Measurements from ENCODE around the gene LCLAT1. TPM values are rescaled to one million over a fixed set of nuclear protein-coding genes. Genes with fewer than 3 reads are reported as not detected.

LCLAT1 gene
- total RNA-seq, 1 experiment from 2014 or later: 36.0 TPM

DNA sequence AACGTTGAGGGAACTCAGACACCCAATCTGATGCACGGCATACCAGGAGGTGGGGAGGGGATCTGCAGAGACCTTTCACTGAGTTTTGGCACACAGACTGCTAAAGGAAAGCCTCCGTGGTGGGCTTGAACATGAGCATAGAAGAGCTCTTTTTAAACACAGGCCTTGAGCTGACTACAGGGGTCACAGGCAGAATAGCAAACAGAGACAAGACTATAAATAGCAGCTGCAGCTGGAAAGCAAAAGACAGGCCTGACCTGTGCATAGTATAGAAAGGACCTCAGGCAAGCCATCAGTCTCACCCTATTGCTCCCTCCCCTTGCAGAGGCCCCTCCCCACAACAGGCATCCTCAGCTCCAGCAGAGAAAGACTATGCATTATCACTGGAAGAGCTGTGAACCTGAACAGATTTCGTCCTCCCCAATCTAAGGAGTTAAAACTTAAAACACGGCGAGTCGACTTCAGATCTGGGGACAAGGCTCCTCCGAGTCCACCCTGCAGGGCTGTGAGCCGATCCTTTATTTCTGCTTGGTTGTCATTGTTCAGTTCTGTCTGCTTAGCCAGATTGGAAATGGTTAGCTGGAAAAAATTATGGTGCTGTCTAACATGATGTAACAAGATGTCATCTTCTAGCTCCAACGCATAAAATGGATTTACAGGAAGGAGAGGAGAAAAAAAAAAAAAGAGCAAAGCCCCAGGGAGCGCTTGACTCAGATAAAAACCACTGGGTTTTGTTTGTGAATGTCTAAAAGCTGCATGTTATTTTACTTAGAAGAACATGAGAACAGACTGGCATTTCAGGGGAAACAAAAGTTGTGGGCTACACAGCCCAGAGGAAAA is 25.2 kb upstream of the LCLAT1 start:
- H3K27me3 ChIP-seq (ENCODE audit: control insufficient read depth, insufficient read depth, low read length): no peaks in the 10 kb centered on the region
- 0 out of 2 replicates have a peak, but pooled peaks have one; percentile 30 for ATAC-seq
- no TSS peak for BruUV-seq (replicated peaks)
- POLR2A ChIA-PET: no interaction called here
- intact Hi-C loops (cut with micrococcal nuclease; ENCODE audit: unreplicated experiment): no loop called here
- in situ Hi-C loops (cut with HindIII; ENCODE audit: low pct_unique_long_range_greater_than_20kb, low sequenced_read_pairs): no loop called here
- DNase-seq (ENCODE audit: low read depth, low spot score): no peak
- H3K9me3 ChIP-seq (ENCODE audit: control insufficient read depth, insufficient read depth, low read depth, low read length): no peaks in the 10 kb centered on the region
- no peaks in the 10 kb centered on the region for H3K36me3 ChIP-seq (ENCODE audit: control insufficient read depth, insufficient read depth, low read length)
- H3K4me1 ChIP-seq (ENCODE audit: control insufficient read depth, insufficient read depth, low read length): 0 out of 2 replicates have a peak, but pooled peaks cover 5% of the 10 kb centered on the region
- CTCF ChIA-PET: interaction anchor here (0.6 kb wide), 1 partner anchor 161 kb away, joined by 13 read pairs; no protein-coding TSS in a partner anchor
- TF ChIP-seq, protein P1, sequence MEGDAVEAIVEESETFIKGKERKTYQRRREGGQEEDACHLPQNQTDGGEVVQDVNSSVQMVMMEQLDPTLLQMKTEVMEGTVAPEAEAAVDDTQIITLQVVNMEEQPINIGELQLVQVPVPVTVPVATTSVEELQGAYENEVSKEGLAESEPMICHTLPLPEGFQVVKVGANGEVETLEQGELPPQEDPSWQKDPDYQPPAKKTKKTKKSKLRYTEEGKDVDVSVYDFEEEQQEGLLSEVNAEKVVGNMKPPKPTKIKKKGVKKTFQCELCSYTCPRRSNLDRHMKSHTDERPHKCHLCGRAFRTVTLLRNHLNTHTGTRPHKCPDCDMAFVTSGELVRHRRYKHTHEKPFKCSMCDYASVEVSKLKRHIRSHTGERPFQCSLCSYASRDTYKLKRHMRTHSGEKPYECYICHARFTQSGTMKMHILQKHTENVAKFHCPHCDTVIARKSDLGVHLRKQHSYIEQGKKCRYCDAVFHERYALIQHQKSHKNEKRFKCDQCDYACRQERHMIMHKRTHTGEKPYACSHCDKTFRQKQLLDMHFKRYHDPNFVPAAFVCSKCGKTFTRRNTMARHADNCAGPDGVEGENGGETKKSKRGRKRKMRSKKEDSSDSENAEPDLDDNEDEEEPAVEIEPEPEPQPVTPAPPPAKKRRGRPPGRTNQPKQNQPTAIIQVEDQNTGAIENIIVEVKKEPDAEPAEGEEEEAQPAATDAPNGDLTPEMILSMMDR (IDR thresholded peaks at IDR 0.05): no peak
- no peak for TF ChIP-seq TCF7L2 (IDR thresholded peaks at IDR 0.05; ENCODE audit: low read depth, low read length)
- no peak for TF ChIP-seq SIN3A (IDR thresholded peaks at IDR 0.05; ENCODE audit: borderline replicate concordance, insufficient read depth, low read depth, low read length)
- TF ChIP-seq, protein P2, sequence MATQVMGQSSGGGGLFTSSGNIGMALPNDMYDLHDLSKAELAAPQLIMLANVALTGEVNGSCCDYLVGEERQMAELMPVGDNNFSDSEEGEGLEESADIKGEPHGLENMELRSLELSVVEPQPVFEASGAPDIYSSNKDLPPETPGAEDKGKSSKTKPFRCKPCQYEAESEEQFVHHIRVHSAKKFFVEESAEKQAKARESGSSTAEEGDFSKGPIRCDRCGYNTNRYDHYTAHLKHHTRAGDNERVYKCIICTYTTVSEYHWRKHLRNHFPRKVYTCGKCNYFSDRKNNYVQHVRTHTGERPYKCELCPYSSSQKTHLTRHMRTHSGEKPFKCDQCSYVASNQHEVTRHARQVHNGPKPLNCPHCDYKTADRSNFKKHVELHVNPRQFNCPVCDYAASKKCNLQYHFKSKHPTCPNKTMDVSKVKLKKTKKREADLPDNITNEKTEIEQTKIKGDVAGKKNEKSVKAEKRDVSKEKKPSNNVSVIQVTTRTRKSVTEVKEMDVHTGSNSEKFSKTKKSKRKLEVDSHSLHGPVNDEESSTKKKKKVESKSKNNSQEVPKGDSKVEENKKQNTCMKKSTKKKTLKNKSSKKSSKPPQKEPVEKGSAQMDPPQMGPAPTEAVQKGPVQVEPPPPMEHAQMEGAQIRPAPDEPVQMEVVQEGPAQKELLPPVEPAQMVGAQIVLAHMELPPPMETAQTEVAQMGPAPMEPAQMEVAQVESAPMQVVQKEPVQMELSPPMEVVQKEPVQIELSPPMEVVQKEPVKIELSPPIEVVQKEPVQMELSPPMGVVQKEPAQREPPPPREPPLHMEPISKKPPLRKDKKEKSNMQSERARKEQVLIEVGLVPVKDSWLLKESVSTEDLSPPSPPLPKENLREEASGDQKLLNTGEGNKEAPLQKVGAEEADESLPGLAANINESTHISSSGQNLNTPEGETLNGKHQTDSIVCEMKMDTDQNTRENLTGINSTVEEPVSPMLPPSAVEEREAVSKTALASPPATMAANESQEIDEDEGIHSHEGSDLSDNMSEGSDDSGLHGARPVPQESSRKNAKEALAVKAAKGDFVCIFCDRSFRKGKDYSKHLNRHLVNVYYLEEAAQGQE (IDR thresholded peaks at IDR 0.05; ENCODE audit: insufficient read depth in 1 of 2, low read depth in 2 of 2, low read length in 1 of 2): no peak
- TF ChIP-seq POLR2AphosphoS5 (IDR thresholded peaks at IDR 0.05; ENCODE audit: low read depth, low read length): no peak
- H3K4me3 ChIP-seq (ENCODE audit: low read depth in 2 of 2, low read length in 2 of 2): no peak overlapping the region
- no peak overlapping the region for H3K27ac ChIP-seq (ENCODE audit: low read length)

DNA sequence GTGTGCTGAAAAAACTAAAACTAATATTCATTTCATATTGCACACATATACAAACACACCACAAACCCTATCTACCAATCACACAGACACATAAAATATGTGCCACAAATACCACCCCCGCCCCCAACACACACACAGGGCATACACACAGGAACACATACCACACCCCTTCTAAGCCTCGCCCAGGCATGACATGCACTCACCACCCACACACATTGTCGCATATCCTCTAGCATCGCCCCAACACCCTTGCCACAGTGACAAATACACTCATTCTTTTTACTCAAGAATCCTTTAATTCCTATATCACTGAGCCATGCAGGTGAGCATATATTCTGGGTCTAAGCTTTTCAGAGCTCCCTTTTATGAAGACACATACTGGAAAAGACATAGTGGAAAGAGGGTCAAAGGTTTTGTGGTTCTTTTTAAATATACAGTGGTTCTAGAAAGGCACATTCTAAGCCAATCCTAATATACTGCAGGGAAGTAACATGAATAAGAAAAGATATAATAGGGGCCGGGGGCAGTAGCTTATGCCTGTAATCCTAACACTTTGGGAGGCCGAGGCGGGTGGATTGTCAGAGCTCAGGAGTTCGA is 24.5 kb upstream of the LCLAT1 start:
- DNase-seq (ENCODE audit: low read depth, low spot score) (no peak), ATAC-seq (no peak)
- H3K27ac ChIP-seq (ENCODE audit: low read length): no peak overlapping the region
- 0 out of 2 replicates have a peak, but pooled peaks cover 5% of the 10 kb centered on the region for H3K4me1 ChIP-seq (ENCODE audit: control insufficient read depth, insufficient read depth, low read length)
- TF ChIP-seq, protein P1 (IDR thresholded peaks at IDR 0.05): no peak
- TF ChIP-seq SIN3A (IDR thresholded peaks at IDR 0.05; ENCODE audit: borderline replicate concordance, insufficient read depth, low read depth, low read length) (no peak), POLR2AphosphoS5 (IDR thresholded peaks at IDR 0.05; ENCODE audit: low read depth, low read length) (no peak), TCF7L2 (IDR thresholded peaks at IDR 0.05; ENCODE audit: low read depth, low read length) (no peak)
- TF ChIP-seq, protein P2 (IDR thresholded peaks at IDR 0.05; ENCODE audit: insufficient read depth in 1 of 2, low read depth in 2 of 2, low read length in 1 of 2): no peak
- no peaks in the 10 kb centered on the region for H3K9me3 ChIP-seq (ENCODE audit: control insufficient read depth, insufficient read depth, low read depth, low read length)
- H3K4me3 ChIP-seq (ENCODE audit: low read depth in 2 of 2, low read length in 2 of 2): no peak overlapping the region
- no TSS peak for BruUV-seq (replicated peaks)
- intact Hi-C loops (cut with micrococcal nuclease; ENCODE audit: unreplicated experiment): no loop called here
- in situ Hi-C loops (cut with HindIII; ENCODE audit: low pct_unique_long_range_greater_than_20kb, low sequenced_read_pairs): no loop called here
- H3K27me3 ChIP-seq (ENCODE audit: control insufficient read depth, insufficient read depth, low read length): no peaks in the 10 kb centered on the region
- no peaks in the 10 kb centered on the region for H3K36me3 ChIP-seq (ENCODE audit: control insufficient read depth, insufficient read depth, low read length)
- CTCF ChIA-PET: interaction anchor here (0.6 kb wide), 1 partner anchor 162 kb away, joined by 13 read pairs; no protein-coding TSS in a partner anchor
- POLR2A ChIA-PET: no interaction called here
